ENCODE measurements around the gene DLGAP5.

DNA sequence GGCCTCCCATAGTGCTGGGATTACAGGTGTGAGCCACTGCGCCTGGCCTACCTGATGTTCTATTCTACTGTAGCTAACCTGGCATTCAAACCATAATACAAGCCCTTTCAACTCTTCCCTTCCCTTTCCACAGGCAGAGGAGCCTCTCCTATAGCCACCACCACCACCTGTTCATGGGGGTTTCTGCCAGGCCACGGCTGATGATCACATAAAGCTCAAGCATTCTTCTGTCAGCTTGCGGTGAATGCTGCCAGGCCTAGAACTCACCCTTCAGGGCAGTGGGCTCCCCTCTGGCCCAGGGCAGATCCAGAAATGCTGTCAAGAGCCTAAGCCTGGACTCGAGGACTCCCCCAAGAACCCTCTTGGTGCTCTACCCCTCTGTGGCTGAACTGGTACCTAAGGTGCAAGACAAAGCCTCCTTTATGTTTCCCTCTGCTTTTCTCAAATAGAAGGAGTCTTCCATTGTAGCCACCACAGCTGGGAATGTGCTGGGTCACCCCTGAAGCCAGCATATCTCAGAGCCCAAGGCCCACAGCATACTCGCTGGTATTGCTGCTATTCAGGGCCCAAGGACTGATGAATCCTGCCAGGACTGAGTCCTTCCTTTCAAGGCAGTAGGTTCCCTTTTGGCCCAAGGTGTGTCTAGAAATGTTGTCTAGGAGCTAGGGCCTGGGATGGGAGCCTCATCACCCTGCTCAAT lies 3.4 kb upstream of the DLGAP5 start:
- TF ChIP-seq, protein P1, sequence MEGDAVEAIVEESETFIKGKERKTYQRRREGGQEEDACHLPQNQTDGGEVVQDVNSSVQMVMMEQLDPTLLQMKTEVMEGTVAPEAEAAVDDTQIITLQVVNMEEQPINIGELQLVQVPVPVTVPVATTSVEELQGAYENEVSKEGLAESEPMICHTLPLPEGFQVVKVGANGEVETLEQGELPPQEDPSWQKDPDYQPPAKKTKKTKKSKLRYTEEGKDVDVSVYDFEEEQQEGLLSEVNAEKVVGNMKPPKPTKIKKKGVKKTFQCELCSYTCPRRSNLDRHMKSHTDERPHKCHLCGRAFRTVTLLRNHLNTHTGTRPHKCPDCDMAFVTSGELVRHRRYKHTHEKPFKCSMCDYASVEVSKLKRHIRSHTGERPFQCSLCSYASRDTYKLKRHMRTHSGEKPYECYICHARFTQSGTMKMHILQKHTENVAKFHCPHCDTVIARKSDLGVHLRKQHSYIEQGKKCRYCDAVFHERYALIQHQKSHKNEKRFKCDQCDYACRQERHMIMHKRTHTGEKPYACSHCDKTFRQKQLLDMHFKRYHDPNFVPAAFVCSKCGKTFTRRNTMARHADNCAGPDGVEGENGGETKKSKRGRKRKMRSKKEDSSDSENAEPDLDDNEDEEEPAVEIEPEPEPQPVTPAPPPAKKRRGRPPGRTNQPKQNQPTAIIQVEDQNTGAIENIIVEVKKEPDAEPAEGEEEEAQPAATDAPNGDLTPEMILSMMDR (IDR thresholded peaks at IDR 0.05; ENCODE audit: low read length) = no peak
- TF ChIP-seq EZH2phosphoT487 (IDR thresholded peaks at IDR 0.05; ENCODE audit: low read length) = no peak
